RWPE2 (cell line): ENCODE measurements around the gene TRIM4.
"Not testable (repeated sequence)": the region's sequence is repeated elsewhere in the genome, so short reads cannot be mapped to it uniquely, and the experiment has no call there.

Source experiments
- ATAC-seq: fragments of 200-7000 bp; cut with Tn5 transposase; 3 replicates; pipeline ENCODE4 v1.9.1; 2021; ENCODE audit warnings: low read depth
- DNase-seq: peaks from one replicate; pipeline ENCODE4 v3.0.0-alpha.2; 2020; ENCODE audit warnings: low spot score
- H3K27ac ChIP-seq: fragments of 450-650 bp; 2 replicates; pipeline ENCODE4 v1.5.1; 2017; ENCODE audit warnings: mild to moderate bottlenecking; ENCODE audit not compliant: poor library complexity, severe bottlenecking
- H3K27me3 ChIP-seq: fragments of 250-450 bp; sonication (Bioruptor Pico); 2 replicates; pipeline ENCODE4 v1.5.1; 2021; ENCODE audit warnings: mild to moderate bottlenecking, moderate library complexity; ENCODE audit not compliant: insufficient read depth, poor library complexity, severe bottlenecking
- H3K36me3 ChIP-seq: fragments of 250-450 bp; sonication (Bioruptor Pico); 2 replicates; pipeline ENCODE4 v1.5.1; 2020; ENCODE audit warnings: low read depth, mild to moderate bottlenecking, moderate library complexity
- H3K4me1 ChIP-seq: fragments of 250-450 bp; sonication (Bioruptor Pico); 2 replicates; pipeline ENCODE4 v1.5.1; 2021; ENCODE audit warnings: mild to moderate bottlenecking, moderate library complexity; ENCODE audit not compliant: insufficient read depth, poor library complexity, severe bottlenecking
- H3K4me3 ChIP-seq: fragments of 250-450 bp; sonication (Bioruptor Pico); 2 replicates; pipeline ENCODE4 v1.5.1; 2021; ENCODE audit warnings: mild to moderate bottlenecking, moderate library complexity; ENCODE audit not compliant: severe bottlenecking
- H3K9me3 ChIP-seq: fragments of 250-450 bp; sonication (Bioruptor Pico); 2 replicates; pipeline ENCODE4 v1.5.1; 2021; ENCODE audit warnings: mild to moderate bottlenecking, moderate library complexity; ENCODE audit not compliant: severe bottlenecking
- CTCF ChIP-seq: fragments of 450-650 bp; IDR thresholded peaks from one replicate; pipeline ENCODE4 v1.5.1; 2017; ENCODE audit warnings: mild to moderate bottlenecking, moderate library complexity; ENCODE audit not compliant: poor library complexity, severe bottlenecking

TRIM4 gene

GRCh38 chr7:99898023-99898357 is 21.3 kb downstream of the TRIM4 start:
- Histone ChIP-seq H3K9me3 (no peaks in the 10 kb centered on the region), H3K27ac (no peak overlapping the region), H3K4me3 (no peak overlapping the region), H3K27me3 (no peaks in the 10 kb centered on the region), H3K36me3 (peaks cover 31% of the 10 kb centered on the region), H3K4me1 (no peaks in the 10 kb centered on the region)
- no peak for ATAC-seq
- no peak for TF ChIP-seq CTCF
- DNase-seq = no peak

- no peaks in the 10 kb centered on the region for H3K4me1 ChIP-seq
- no peak overlapping the region for H3K4me3 ChIP-seq
- H3K27ac ChIP-seq = no peak overlapping the region
- no peak for ATAC-seq
- no peak for TF ChIP-seq CTCF
- peaks cover 26% of the 10 kb centered on the region for H3K36me3 ChIP-seq
- no peaks in the 10 kb centered on the region for H3K27me3 ChIP-seq
- DNase-seq = no peak
- H3K9me3 ChIP-seq = no peaks in the 10 kb centered on the region
Measured at GRCh38 chr7:99897322-99898022, 21.9 kb downstream of the TRIM4 start.

- Histone ChIP-seq H3K36me3 (no peaks in the 10 kb centered on the region), H3K9me3 (no peaks in the 10 kb centered on the region), H3K4me3 (no peak overlapping the region), H3K27ac (no peak overlapping the region), H3K4me1 (no peaks in the 10 kb centered on the region), H3K27me3 (no peaks in the 10 kb centered on the region)
- TF ChIP-seq CTCF = no peak
- no peak for ATAC-seq
- no peak for DNase-seq
Measured at GRCh38 chr7:99894738-99895137, 24.6 kb downstream of the TRIM4 start.

- no peaks in the 10 kb centered on the region for H3K4me1 ChIP-seq
- H3K9me3 ChIP-seq = no peaks in the 10 kb centered on the region
- no peaks in the 10 kb centered on the region for H3K36me3 ChIP-seq
- TF ChIP-seq CTCF = no peak
- ATAC-seq = no peak
- no peaks in the 10 kb centered on the region for H3K27me3 ChIP-seq
- H3K27ac ChIP-seq = no peak overlapping the region
- no peak for DNase-seq
- H3K4me3 ChIP-seq = no peak overlapping the region
Measured at GRCh38 chr7:99893280-99893679, 26.1 kb downstream of the TRIM4 start.

GRCh38 chr7:99890348-99890747 is 29.0 kb downstream of the TRIM4 start:
- H3K27me3 ChIP-seq, H3K27ac ChIP-seq, H3K9me3 ChIP-seq, ATAC-seq, DNase-seq, H3K4me1 ChIP-seq, H3K36me3 ChIP-seq, H3K4me3 ChIP-seq: not testable (repeated sequence)

- not testable (repeated sequence) for H3K4me1 ChIP-seq
Measured at GRCh38 chr7:99888366-99888765, 31.0 kb downstream of the TRIM4 start.

More at GRCh38 chr7:99888366-99888765, 31.0 kb downstream of the TRIM4 start:
- not testable (repeated sequence) for DNase-seq, H3K27ac ChIP-seq, H3K27me3 ChIP-seq, H3K36me3 ChIP-seq, H3K9me3 ChIP-seq, H3K4me3 ChIP-seq, ATAC-seq
